Loucy (cell line): ENCODE measurements around the gene GPR107.
"Not testable (repeated sequence)": the region's sequence is repeated elsewhere in the genome, so short reads cannot be mapped to it uniquely, and the experiment has no call there.

Experiments used
- H2AFZ ChIP-seq: fragments of 200-600 bp; sonication (generic); 2 replicates; pipeline ENCODE4 v1.6.0; 2016; ENCODE audit warnings: antibody characterized with exemption, mild to moderate bottlenecking, low read length, moderate library complexity
- H3F3A ChIP-seq: fragments of 200-600 bp; 2 replicates; pipeline ENCODE4 v1.6.0; 2016; ENCODE audit warnings: antibody characterized with exemption, low read depth, mild to moderate bottlenecking
- H3K27me3 ChIP-seq: fragments of 200-600 bp; sonication (generic); 2 replicates; pipeline ENCODE4 v1.6.1; 2014; ENCODE audit warnings: low read length, mild to moderate bottlenecking; ENCODE audit not compliant: insufficient read depth, poor library complexity, severe bottlenecking
- H3K36me3 ChIP-seq: fragments of 200-600 bp; sonication (generic); 2 replicates; pipeline ENCODE4 v1.6.1; 2016; ENCODE audit warnings: low read length; ENCODE audit not compliant: insufficient read depth
- H3K4me1 ChIP-seq: fragments of 200-600 bp; sonication (generic); 2 replicates; pipeline ENCODE4 v1.5.1; 2014; ENCODE audit warnings: low read length, mild to moderate bottlenecking; ENCODE audit not compliant: insufficient read depth, poor library complexity, severe bottlenecking
- H3K4me2 ChIP-seq: fragments of 200-600 bp; sonication (generic); 2 replicates; pipeline ENCODE4 v1.6.0; 2014; ENCODE audit warnings: antibody characterized with exemption, low read length, low read depth, mild to moderate bottlenecking; ENCODE audit not compliant: poor library complexity, severe bottlenecking
- H3K4me3 ChIP-seq: fragments of 200-600 bp; sonication (generic); 2 replicates; pipeline ENCODE4 v1.5.1; 2014; ENCODE audit warnings: low read length, mild to moderate bottlenecking, mixed read lengths; ENCODE audit not compliant: poor library complexity, severe bottlenecking
- H3K79me2 ChIP-seq: fragments of 200-600 bp; sonication (generic); 2 replicates; pipeline ENCODE4 v1.6.1; 2014; ENCODE audit warnings: low read length; ENCODE audit not compliant: insufficient read depth
- H3K9ac ChIP-seq: fragments of 200-600 bp; sonication (generic); 2 replicates; pipeline ENCODE4 v1.6.0; 2014; ENCODE audit warnings: mild to moderate bottlenecking, low read depth, low read length, moderate library complexity; ENCODE audit not compliant: poor library complexity, severe bottlenecking
- H3K9me2 ChIP-seq: fragments of 200-600 bp; sonication (generic); replicated peaks from 2 replicates; pipeline ENCODE4 v1.6.1; 2016; ENCODE audit warnings: low read depth, low read length, mixed read lengths
- H3K9me3 ChIP-seq: fragments of 200-600 bp; sonication (generic); 2 replicates; pipeline ENCODE4 v1.6.1; 2014; ENCODE audit warnings: mild to moderate bottlenecking, antibody characterized with exemption, low read length, low read depth; ENCODE audit not compliant: insufficient read depth
- H4K20me1 ChIP-seq: fragments of 200-600 bp; sonication (generic); 2 replicates; pipeline ENCODE4 v1.6.0; 2014; ENCODE audit warnings: antibody characterized with exemption, low read length, mild to moderate bottlenecking; ENCODE audit not compliant: insufficient read depth, poor library complexity, severe bottlenecking
- EZH2phosphoT487 ChIP-seq: fragments of 200-600 bp; IDR thresholded peaks from 2 replicates; pipeline ENCODE4 v1.6.1; 2018; ENCODE audit warnings: antibody characterized with exemption, mild to moderate bottlenecking, moderate library complexity, borderline replicate concordance
- TF ChIP-seq, protein P1 (sequence below): fragments of 200-600 bp; sonication (generic); conservative IDR thresholded peaks from 2 replicates; pipeline ENCODE4 v1.5.1; 2014; ENCODE audit warnings: mild to moderate bottlenecking, antibody characterized with exemption, low read length

The GPR107 gene

DNA sequence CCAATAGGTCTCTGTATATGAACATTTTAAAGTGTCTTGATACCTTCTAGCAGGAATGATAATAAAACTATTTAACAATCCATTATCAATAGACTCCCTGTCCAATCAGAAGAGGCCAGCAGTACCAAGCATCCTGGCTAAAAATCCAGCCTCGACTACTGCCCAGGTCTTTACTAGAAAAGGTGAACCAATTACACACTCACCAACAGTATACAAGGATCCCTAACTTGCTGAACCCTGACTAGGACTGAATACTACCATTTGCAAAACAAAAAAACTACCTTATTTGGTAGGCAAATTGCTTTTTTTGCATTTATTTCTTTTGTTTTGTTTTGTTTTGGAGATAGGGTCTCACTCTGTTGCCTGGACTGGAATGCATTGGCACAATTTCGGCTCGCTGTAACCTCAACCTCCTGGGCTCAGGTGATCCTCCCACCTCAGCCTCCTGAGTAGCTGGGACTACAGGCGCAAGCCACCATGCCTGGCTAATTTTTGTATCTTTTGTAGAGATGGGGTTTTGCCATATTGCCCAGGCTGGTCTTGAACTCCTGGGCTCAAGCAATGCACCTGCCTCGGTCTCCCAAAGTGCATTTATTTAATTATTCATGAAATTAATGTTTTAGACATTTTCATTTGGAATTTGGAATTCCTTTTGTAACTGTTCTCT lies 38.2 kb upstream of the GPR107 start:
- Histone ChIP-seq H3K9ac (no peak overlapping the region), H3F3A (no peaks in the 10 kb centered on the region), H3K79me2 (peaks cover 97% of the 10 kb centered on the region), H2AFZ (no peak overlapping the region), H3K9me3 (no peaks in the 10 kb centered on the region), H3K4me2 (no peak overlapping the region), H3K36me3 (peaks cover 3% of the 10 kb centered on the region; the same call in 1 of the 2 replicates), H3K4me1 (no peaks in the 10 kb centered on the region), H3K27me3 (no peaks in the 10 kb centered on the region), H3K9me2 (no peaks in the 10 kb centered on the region), H4K20me1 (peaks cover 60% of the 10 kb centered on the region), H3K4me3 (no peak overlapping the region)
- TF ChIP-seq, protein P1, sequence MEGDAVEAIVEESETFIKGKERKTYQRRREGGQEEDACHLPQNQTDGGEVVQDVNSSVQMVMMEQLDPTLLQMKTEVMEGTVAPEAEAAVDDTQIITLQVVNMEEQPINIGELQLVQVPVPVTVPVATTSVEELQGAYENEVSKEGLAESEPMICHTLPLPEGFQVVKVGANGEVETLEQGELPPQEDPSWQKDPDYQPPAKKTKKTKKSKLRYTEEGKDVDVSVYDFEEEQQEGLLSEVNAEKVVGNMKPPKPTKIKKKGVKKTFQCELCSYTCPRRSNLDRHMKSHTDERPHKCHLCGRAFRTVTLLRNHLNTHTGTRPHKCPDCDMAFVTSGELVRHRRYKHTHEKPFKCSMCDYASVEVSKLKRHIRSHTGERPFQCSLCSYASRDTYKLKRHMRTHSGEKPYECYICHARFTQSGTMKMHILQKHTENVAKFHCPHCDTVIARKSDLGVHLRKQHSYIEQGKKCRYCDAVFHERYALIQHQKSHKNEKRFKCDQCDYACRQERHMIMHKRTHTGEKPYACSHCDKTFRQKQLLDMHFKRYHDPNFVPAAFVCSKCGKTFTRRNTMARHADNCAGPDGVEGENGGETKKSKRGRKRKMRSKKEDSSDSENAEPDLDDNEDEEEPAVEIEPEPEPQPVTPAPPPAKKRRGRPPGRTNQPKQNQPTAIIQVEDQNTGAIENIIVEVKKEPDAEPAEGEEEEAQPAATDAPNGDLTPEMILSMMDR, result no peak
- TF ChIP-seq EZH2phosphoT487, result no peak

- H3K27me3 ChIP-seq, result no peaks in the 10 kb centered on the region
- no peak overlapping the region for H3K9ac ChIP-seq
- TF ChIP-seq, protein P1, result no peak
- no peak for TF ChIP-seq EZH2phosphoT487
- H3K9me2 ChIP-seq, result no peaks in the 10 kb centered on the region
- no peak overlapping the region for H2AFZ ChIP-seq
- peaks cover 62% of the 10 kb centered on the region for H4K20me1 ChIP-seq
- peaks cover 98% of the 10 kb centered on the region for H3K79me2 ChIP-seq
- no peak overlapping the region for H3K4me2 ChIP-seq
- H3K4me3 ChIP-seq, result no peak overlapping the region
- no peaks in the 10 kb centered on the region for H3K9me3 ChIP-seq
- H3K4me1 ChIP-seq, result no peaks in the 10 kb centered on the region
- no peaks in the 10 kb centered on the region for H3F3A ChIP-seq
- peaks cover 3% of the 10 kb centered on the region; the same call in 1 of the 2 replicates for H3K36me3 ChIP-seq
These were observed 36.6 kb upstream of the GPR107 start for GRCh38 chr9:130017076-130017475.

GRCh38 chr9:130017510-130017909 lies 36.2 kb upstream of the GPR107 start:
- not testable (repeated sequence) for H3K36me3 ChIP-seq, H3K4me1 ChIP-seq, H3K27me3 ChIP-seq, H3K4me3 ChIP-seq, H2AFZ ChIP-seq, H3F3A ChIP-seq, H3K9me3 ChIP-seq, H3K9me2 ChIP-seq, H3K9ac ChIP-seq, H3K4me2 ChIP-seq
- peaks cover 98% of the 10 kb centered on the region for H3K79me2 ChIP-seq
- H4K20me1 ChIP-seq, result peaks cover 57% of the 10 kb centered on the region

DNA sequence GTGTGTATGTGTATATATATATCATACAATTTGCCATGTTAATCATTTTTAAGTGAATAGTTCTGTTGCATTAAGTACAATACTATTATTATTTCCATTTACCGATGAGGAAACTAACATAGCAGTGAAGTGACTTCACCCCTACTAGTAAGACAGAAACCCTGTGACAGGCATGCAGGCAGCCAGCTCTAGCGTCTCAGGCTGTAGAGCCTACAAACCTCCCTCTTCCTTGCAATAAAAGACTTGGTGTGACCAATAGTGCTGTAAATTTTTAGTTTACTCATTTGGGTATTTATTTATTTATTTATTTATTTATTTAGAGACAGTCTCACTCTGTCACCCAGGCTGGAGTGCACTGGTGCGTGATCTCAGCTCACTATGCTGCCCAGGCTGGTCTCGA lies 35.4 kb upstream of the GPR107 start:
- H3K9me2 ChIP-seq, result no peaks in the 10 kb centered on the region
- TF ChIP-seq EZH2phosphoT487, result no peak
- TF ChIP-seq, protein P1, result no peak
- no peak overlapping the region for H3K9ac ChIP-seq
- peaks cover 98% of the 10 kb centered on the region for H3K79me2 ChIP-seq
- no peak overlapping the region for H3K4me3 ChIP-seq
- no peaks in the 10 kb centered on the region for H3F3A ChIP-seq
- H3K4me2 ChIP-seq, result no peak overlapping the region
- no peaks in the 10 kb centered on the region for H3K27me3 ChIP-seq
- peaks cover 59% of the 10 kb centered on the region for H4K20me1 ChIP-seq
- H2AFZ ChIP-seq, result no peak overlapping the region
- no peaks in the 10 kb centered on the region for H3K9me3 ChIP-seq
- H3K4me1 ChIP-seq, result no peaks in the 10 kb centered on the region
- H3K36me3 ChIP-seq, result peaks cover 3% of the 10 kb centered on the region; the same call in 1 of the 2 replicates
